Measurements from ENCODE around the gene WRAP73. TPM values are rescaled to one million over a fixed set of nuclear protein-coding genes. Genes with fewer than 3 reads are reported as not detected.

The WRAP73 gene
- total RNA-seq, 1 donor from 2014 or later, result 22.5 TPM

- Histone ChIP-seq H3K9me3 (no peaks in the 10 kb centered on the region), H3K27ac (no peak overlapping the region), H3K27me3 (ENCODE audit: low read depth) (peaks cover 5% of the 10 kb centered on the region), H3K4me3 (no peak overlapping the region), H3K36me3 (no peaks in the 10 kb centered on the region), H3K4me1 (peaks cover 5% of the 10 kb centered on the region)
- intact Hi-C loops (cut with DNase I), result no loop called here
- DNase-seq (no peak), ATAC-seq (peak in 1 of 2 donors; percentile 5)
- TF ChIP-seq, protein P1, sequence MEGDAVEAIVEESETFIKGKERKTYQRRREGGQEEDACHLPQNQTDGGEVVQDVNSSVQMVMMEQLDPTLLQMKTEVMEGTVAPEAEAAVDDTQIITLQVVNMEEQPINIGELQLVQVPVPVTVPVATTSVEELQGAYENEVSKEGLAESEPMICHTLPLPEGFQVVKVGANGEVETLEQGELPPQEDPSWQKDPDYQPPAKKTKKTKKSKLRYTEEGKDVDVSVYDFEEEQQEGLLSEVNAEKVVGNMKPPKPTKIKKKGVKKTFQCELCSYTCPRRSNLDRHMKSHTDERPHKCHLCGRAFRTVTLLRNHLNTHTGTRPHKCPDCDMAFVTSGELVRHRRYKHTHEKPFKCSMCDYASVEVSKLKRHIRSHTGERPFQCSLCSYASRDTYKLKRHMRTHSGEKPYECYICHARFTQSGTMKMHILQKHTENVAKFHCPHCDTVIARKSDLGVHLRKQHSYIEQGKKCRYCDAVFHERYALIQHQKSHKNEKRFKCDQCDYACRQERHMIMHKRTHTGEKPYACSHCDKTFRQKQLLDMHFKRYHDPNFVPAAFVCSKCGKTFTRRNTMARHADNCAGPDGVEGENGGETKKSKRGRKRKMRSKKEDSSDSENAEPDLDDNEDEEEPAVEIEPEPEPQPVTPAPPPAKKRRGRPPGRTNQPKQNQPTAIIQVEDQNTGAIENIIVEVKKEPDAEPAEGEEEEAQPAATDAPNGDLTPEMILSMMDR (IDR thresholded peaks at IDR 0.05), result no peak
These were observed 30.8 kb upstream of the WRAP73 start for GRCh38 chr1:3680488-3681230.

- TF ChIP-seq, protein P1 (IDR thresholded peaks at IDR 0.05), result no peak
- Histone ChIP-seq H3K27ac (no peak overlapping the region), H3K9me3 (no peaks in the 10 kb centered on the region), H3K36me3 (no peaks in the 10 kb centered on the region), H3K27me3 (ENCODE audit: low read depth) (peaks cover 5% of the 10 kb centered on the region), H3K4me3 (no peak overlapping the region), H3K4me1 (peaks cover 5% of the 10 kb centered on the region)
- ATAC-seq (no peak), DNase-seq (no peak)
- intact Hi-C loops (cut with DNase I), result no loop called here
These were observed 30.0 kb upstream of the WRAP73 start for GRCh38 chr1:3679799-3680453.

DNA sequence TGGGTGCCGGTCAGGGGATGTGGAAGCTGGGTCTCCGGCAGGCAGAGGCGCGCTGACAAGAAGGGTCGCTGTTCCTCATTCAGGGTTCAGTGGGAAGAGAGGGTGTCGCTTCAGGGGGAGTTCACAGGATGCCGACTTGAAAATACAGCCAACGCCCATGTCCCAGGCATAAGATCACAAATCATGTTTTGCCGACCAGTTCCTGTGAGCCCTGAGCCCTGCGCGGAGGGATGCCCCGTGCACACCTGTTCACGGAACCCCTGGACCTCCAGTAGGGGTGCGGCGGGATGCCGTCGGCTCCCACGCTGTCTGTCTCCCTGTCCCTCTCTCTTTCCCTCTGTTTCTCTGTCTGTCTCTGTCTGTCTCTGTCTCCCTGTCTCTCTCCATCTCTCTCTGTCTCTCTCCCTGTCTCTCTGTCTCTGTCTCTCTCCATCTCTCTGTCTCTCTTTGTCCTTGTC, 29.2 kb upstream of the WRAP73 start:
- intact Hi-C loops (cut with DNase I), result no loop called here
- Histone ChIP-seq H3K4me1 (peaks cover 10% of the 10 kb centered on the region), H3K27ac (no peak overlapping the region), H3K4me3 (no peak overlapping the region), H3K27me3 (ENCODE audit: low read depth) (peaks cover 6% of the 10 kb centered on the region), H3K9me3 (no peaks in the 10 kb centered on the region), H3K36me3 (no peaks in the 10 kb centered on the region)
- TF ChIP-seq, protein P1 (IDR thresholded peaks at IDR 0.05), result no peak
- no peak for ATAC-seq
- no peak for DNase-seq

DNA sequence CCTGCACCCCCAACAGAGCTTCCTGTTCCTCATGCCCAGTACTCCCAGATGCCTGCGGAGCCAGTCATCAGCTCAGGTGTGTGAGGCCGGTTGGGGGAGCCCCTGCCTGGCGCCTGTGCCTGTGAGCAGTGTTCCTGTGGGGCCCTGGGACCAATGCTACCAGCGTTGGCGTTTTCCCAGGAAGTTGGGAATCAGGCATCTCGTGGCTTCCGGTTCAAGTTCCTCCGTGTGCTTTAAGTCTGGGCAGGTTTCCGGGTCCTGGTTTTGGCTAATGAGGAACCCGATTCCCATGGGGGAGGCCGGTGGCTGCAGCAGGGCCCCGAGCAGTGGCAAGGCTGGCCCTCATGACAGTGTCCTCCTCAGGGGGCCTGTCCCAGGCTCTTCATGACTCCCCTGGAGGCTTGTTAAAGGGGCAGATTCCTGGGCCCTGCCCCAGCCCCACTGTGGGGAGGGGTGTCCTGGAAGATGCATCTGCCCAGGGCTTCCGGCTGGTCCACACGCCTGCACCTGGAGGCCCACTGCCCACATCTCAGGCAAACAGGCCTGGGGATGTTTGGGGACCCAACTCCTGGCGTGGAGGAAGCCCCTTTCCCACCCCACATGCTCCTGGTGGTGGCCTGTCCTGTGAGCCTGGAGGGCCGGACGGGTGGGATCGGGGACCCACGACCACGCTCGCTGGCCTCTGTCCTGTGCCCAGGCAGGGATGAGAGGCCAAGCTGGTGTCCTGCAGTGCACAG, 28.6 kb upstream of the WRAP73 start:
- Histone ChIP-seq H3K9me3 (no peaks in the 10 kb centered on the region), H3K36me3 (no peaks in the 10 kb centered on the region), H3K27me3 (ENCODE audit: low read depth) (peaks cover 4% of the 10 kb centered on the region), H3K4me3 (no peak overlapping the region), H3K27ac (no peak overlapping the region), H3K4me1 (peaks cover 11% of the 10 kb centered on the region)
- intact Hi-C loops (cut with DNase I), result no loop called here
- TF ChIP-seq, protein P1 (IDR thresholded peaks at IDR 0.05), result no peak
- DNase-seq (no peak), ATAC-seq (no peak)

DNA sequence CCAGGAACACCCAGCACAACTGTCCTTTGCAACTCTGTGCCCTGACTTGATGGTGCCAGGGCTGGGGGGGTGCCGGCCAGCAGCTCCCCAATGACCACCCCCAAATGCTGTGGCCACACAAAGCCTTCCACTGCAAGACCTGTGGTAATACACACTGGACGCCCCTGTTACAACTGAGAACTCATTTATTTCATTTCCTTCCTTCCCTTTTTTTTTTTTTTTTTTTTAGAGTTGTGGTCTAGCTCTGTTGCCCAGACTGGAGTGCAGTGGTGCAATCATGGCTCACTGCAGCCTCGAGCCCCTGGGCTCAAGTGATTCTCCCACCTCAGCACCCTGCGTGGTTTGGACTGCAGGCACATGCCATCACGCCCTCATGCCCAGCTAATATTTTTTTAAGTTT, 27.6 kb upstream of the WRAP73 start:
- no peak for ATAC-seq
- peaks cover 11% of the 10 kb centered on the region for H3K4me1 ChIP-seq
- no peaks in the 10 kb centered on the region for H3K9me3 ChIP-seq
- DNase-seq, result no peak
- no peak overlapping the region for H3K4me3 ChIP-seq
- H3K36me3 ChIP-seq, result no peaks in the 10 kb centered on the region
- TF ChIP-seq, protein P1 (IDR thresholded peaks at IDR 0.05), result no peak
- H3K27ac ChIP-seq, result peak overlapping the region; percentile 46
- peaks cover 4% of the 10 kb centered on the region for H3K27me3 ChIP-seq (ENCODE audit: low read depth)
- intact Hi-C loops (cut with DNase I), result no loop called here

Measured in lower lobe of right lung (tissue), 2 donors.